Liver (tissue), 9 donors: Measurements from ENCODE around the gene MTHFD2L. TPM values are rescaled to one million over a fixed set of nuclear protein-coding genes. Genes with fewer than 3 reads are reported as not detected.
"Not testable (repeated sequence)": the region's sequence is repeated elsewhere in the genome, so short reads cannot be mapped to it uniquely, and the experiment has no call there.

Experiments used
- DNase-seq: peaks from one replicate; pipeline ENCODE4 v3.0.0-alpha.2; 2017; ENCODE audit warnings: low spot score
- H3K27ac ChIP-seq, 2 donors: one replicate each; pipeline ENCODE4 v1.7.0; 2013; ENCODE audit warnings: inconsistent platforms in 2 of 2, low read length in 2 of 2, control low read depth in 1 of 2, low read depth in 1 of 2, mild to moderate bottlenecking in 1 of 2
- H3K27me3 ChIP-seq, 4 donors: one replicate each; pipeline versions ENCODE4 v1.6.1 to v1.7.0; 2013; ENCODE audit warnings: low read length in 3 of 4, inconsistent platforms in 1 of 4, mild to moderate bottlenecking in 1 of 4, moderate library complexity in 1 of 4; ENCODE audit not compliant: control insufficient read depth in 4 of 4, insufficient read depth in 4 of 4
- H3K36me3 ChIP-seq, 4 donors: one replicate each; pipeline versions ENCODE4 v1.6.1 to v1.7.0; 2013; ENCODE audit warnings: low read length in 3 of 4, mild to moderate bottlenecking in 3 of 4, low read depth in 1 of 4, moderate library complexity in 1 of 4; ENCODE audit not compliant: control insufficient read depth in 4 of 4, insufficient read depth in 3 of 4
- H3K4me1 ChIP-seq, 4 donors: one replicate each; pipeline versions ENCODE4 v1.6.1 to v1.7.0; 2013; ENCODE audit warnings: low read length in 3 of 4, mild to moderate bottlenecking in 3 of 4, moderate library complexity in 1 of 4; ENCODE audit not compliant: control insufficient read depth in 4 of 4, insufficient read depth in 4 of 4
- H3K4me3 ChIP-seq, 3 donors: one replicate each; pipeline versions ENCODE4 v1.6.1 to v1.7.0; 2013; ENCODE audit warnings: low read length in 3 of 3, control low read depth in 1 of 3, low read depth in 1 of 3, mild to moderate bottlenecking in 1 of 3
- H3K9ac ChIP-seq, 2 donors: one replicate each; pipeline ENCODE4 v1.7.0; 2013; ENCODE audit warnings: low read length in 2 of 2, mild to moderate bottlenecking in 2 of 2, moderate library complexity in 2 of 2, control low read depth in 1 of 2, low read depth in 1 of 2
- H3K9me3 ChIP-seq, 4 donors: one replicate each; pipeline versions ENCODE4 v1.6.1 to v1.7.0; 2013; ENCODE audit warnings: low read length in 3 of 4; ENCODE audit not compliant: control insufficient read depth in 4 of 4
- ATF3 ChIP-seq: IDR thresholded peaks from 2 replicates; pipeline ENCODE4 v1.6.1; 2016; ENCODE audit warnings: antibody characterized with exemption
- CTCF ChIP-seq: fragments of 150-350 bp; IDR thresholded peaks from 2 replicates; pipeline ENCODE4 v1.5.1; 2017; ENCODE audit warnings: improper control_type of control experiment, low read depth, low read length; ENCODE audit not compliant: missing input control
- EGR1 ChIP-seq, 2 donors: IDR thresholded peaks; 2 replicates each; pipeline ENCODE4 v1.6.1; 2016 to 2018; ENCODE audit warnings: antibody characterized with exemption in 2 of 2, low read depth in 2 of 2
- FOXA1 ChIP-seq: IDR thresholded peaks from 2 replicates; pipeline ENCODE4 v1.6.1; 2016; ENCODE audit warnings: antibody characterized with exemption
- FOXA2 ChIP-seq: IDR thresholded peaks from 2 replicates; pipeline ENCODE4 v1.6.1; 2016; ENCODE audit warnings: antibody characterized with exemption
- GABPA ChIP-seq, 2 donors: IDR thresholded peaks in 1 of 2; conservative IDR thresholded peaks in 1 of 2; 2 replicates each; pipeline ENCODE4 v1.6.1; 2016; ENCODE audit warnings: antibody characterized with exemption in 2 of 2, mild to moderate bottlenecking in 1 of 2, moderate library complexity in 1 of 2
- HNF4A ChIP-seq, 2 donors: conservative IDR thresholded peaks; 2 replicates each; pipeline ENCODE4 v1.6.1; 2016; ENCODE audit warnings: antibody characterized with exemption in 2 of 2, mild to moderate bottlenecking in 2 of 2
- HNF4G ChIP-seq: IDR thresholded peaks from 2 replicates; pipeline ENCODE4 v1.6.1; 2016; ENCODE audit warnings: antibody characterized with exemption
- JUND ChIP-seq, 2 donors: IDR thresholded peaks; 2 replicates each; pipeline ENCODE4 v1.6.1; 2016; ENCODE audit warnings: antibody characterized with exemption in 2 of 2
- MAX ChIP-seq: IDR thresholded peaks from 2 replicates; pipeline ENCODE4 v1.6.1; 2016; ENCODE audit warnings: antibody characterized with exemption
- NR2F2 ChIP-seq: IDR thresholded peaks from 2 replicates; pipeline ENCODE4 v1.6.1; 2016; ENCODE audit warnings: antibody characterized with exemption
- RAD21 ChIP-seq, 2 donors: IDR thresholded peaks; 2 replicates each; pipeline ENCODE4 v1.6.1; 2016; ENCODE audit warnings: antibody characterized with exemption in 2 of 2, mild to moderate bottlenecking in 2 of 2
- REST ChIP-seq: IDR thresholded peaks from 2 replicates; pipeline ENCODE4 v1.6.1; 2016; ENCODE audit warnings: antibody characterized with exemption, mild to moderate bottlenecking
- RXRA ChIP-seq, 2 donors: IDR thresholded peaks; 2 replicates each; pipeline ENCODE4 v1.6.1; 2017 to 2018; ENCODE audit warnings: antibody characterized with exemption in 2 of 2, mild to moderate bottlenecking in 1 of 2
- TAF1 ChIP-seq: conservative IDR thresholded peaks from 2 replicates; pipeline ENCODE4 v1.6.1; 2016; ENCODE audit warnings: antibody characterized with exemption, mild to moderate bottlenecking
- YY1 ChIP-seq: IDR thresholded peaks from 2 replicates; pipeline ENCODE4 v1.6.1; 2016; ENCODE audit warnings: antibody characterized with exemption, mild to moderate bottlenecking
- ZBTB33 ChIP-seq: IDR thresholded peaks from 2 replicates; pipeline ENCODE4 v1.6.1; 2016; ENCODE audit warnings: antibody characterized with exemption
- polyA plus RNA-seq, 2 donors: library from polyadenylated mRNA; stranded (reverse) in 1 of 2; unstranded in 1 of 2; fragments of 200-250 nt in 1 of 2; fragments of >200 nt in 1 of 2; fragmentation: Nextera tagmentation in 1 of 2; extraction: Ambion mirVana in 1 of 2; gene quantifications; one replicate each; pipeline versions ENCODE4 v1.2.1 to v1.2.3, GENCODE V29; 2013 to 2015
- total RNA-seq, 2 donors: library from RNA; depleted of rRNA; stranded (reverse); fragments of >200 nt; gene quantifications; one replicate each; pipeline ENCODE4 v1.2.3, GENCODE V29; 2014
- donor health status: healthy.
- donor health status: healthy.
- donor health status: healthy.
- donor health status: healthy.
- donor health status: healthy.

Gene MTHFD2L
- total and polyA plus RNA-seq, 4 donors = 7.4 to 51.5 (median 31.1) TPM

GRCh38 chr4:74338792-74339333 lies 180.9 kb downstream of the MTHFD2L start (continued):
- no peak for TF ChIP-seq CTCF
- TF ChIP-seq EGR1 (IDR thresholded peaks at IDR 0.05; ENCODE audit: low read depth in 2 of 2) = no peak
- TF ChIP-seq FOXA1 = no peak
- no peak for TF ChIP-seq RAD21 (IDR thresholded peaks at IDR 0.05)
- TF ChIP-seq NR2F2 = no peak
- no peak for TF ChIP-seq JUND (IDR thresholded peaks at IDR 0.05)
- no peak for TF ChIP-seq FOXA2

GRCh38 chr4:74339501-74339900 lies 181.6 kb downstream of the MTHFD2L start:
- Histone ChIP-seq H3K4me1 (no peaks in the 10 kb centered on the region), H3K9me3 (peaks cover 0 to 11% (median 4%) of the 10 kb centered on the region in 4 donors), H3K36me3 (no peaks in the 10 kb centered on the region), H3K27ac (no peak overlapping the region), H3K27me3 (no peaks in the 10 kb centered on the region), H3K4me3 (no peak overlapping the region), H3K9ac (no peak overlapping the region)
- TF ChIP-seq TAF1 (no peak), NR2F2 (no peak), ZBTB33 (no peak), FOXA2 (no peak), EGR1 (IDR thresholded peaks at IDR 0.05; ENCODE audit: low read depth in 2 of 2) (no peak), RAD21 (IDR thresholded peaks at IDR 0.05) (no peak), REST (no peak), ATF3 (no peak), GABPA (IDR thresholded peaks at IDR 0.05 in 1 of 2, conservative IDR thresholded peaks at IDR 0.05 in 1 of 2) (no peak), HNF4G (no peak), MAX (no peak), RXRA (IDR thresholded peaks at IDR 0.05) (no peak), HNF4A (conservative IDR thresholded peaks at IDR 0.05) (no peak), YY1 (no peak)
- DNase-seq = no peak

GRCh38 chr4:74340421-74340820 lies 182.5 kb downstream of the MTHFD2L start:
- not testable (repeated sequence) for H3K9ac ChIP-seq, H3K4me1 ChIP-seq, H3K4me3 ChIP-seq, H3K36me3 ChIP-seq, DNase-seq, H3K27me3 ChIP-seq, H3K27ac ChIP-seq
- peaks cover 0 to 11% (median 5%) of the 10 kb centered on the region in 4 donors for H3K9me3 ChIP-seq
